GM19438 (cell line): ENCODE measurements around the gene ANKRD65.
"Not testable (repeated sequence)": the region's sequence is repeated elsewhere in the genome, so short reads cannot be mapped to it uniquely, and the experiment has no call there.

Experiments used
- ATAC-seq: cut with Tn5 transposase; IDR thresholded peaks from one replicate; pipeline ENCODE4 v1.9.1; 2021; ENCODE audit warnings: low read depth; ENCODE audit not compliant: unreplicated experiment

ANKRD65 gene

GRCh38 chr1:1431845-1432273 is 10.8 kb upstream of the ANKRD65 start:
- ATAC-seq = no peak

- ATAC-seq = no peak
Observed at GRCh38 chr1:1430992-1431844, 10.1 kb upstream of the ANKRD65 start.

DNA sequence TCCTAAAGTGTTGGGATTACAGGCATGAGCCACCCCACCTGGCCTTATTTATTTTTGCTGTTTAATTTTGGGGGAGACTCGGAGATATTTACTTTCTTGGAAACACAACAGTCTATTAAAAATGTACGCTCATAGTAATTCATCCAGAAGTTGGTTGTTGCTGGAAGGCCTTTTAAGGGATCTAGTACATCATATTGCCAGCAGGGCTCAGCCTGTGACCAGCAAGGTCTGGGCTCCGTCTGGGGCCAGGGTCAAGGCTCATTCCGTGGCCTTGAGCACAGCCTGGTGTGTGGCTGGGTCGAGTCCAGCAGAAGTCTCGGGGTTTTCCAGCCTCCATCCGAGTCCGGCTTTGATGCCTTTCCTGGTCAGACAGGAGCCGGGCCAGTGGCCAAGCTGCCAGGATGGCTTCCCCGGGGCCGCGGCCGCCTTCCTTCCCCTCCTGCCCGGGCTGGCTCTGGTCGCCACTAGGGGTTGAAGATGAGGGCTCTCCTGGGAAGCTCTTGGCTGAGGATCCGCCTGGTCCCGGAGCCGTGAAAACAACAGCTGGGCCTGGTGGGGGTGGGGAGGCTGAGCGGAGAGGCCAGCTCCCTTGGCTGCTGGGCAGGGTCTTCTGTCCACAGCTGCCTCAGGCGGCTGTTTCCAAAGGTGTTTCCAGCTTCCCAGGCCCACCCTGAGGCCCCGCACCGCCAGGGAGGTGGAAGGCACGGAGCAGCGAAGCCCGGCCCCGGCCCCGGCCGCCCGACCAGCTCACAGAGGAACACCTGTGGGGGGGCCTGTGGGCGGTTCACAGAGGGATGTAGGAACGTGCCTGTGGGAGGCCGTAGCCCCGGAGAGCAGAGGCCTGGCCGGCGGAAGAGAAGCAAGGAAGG is 9.3 kb upstream of the ANKRD65 start:
- no peak for ATAC-seq

DNA sequence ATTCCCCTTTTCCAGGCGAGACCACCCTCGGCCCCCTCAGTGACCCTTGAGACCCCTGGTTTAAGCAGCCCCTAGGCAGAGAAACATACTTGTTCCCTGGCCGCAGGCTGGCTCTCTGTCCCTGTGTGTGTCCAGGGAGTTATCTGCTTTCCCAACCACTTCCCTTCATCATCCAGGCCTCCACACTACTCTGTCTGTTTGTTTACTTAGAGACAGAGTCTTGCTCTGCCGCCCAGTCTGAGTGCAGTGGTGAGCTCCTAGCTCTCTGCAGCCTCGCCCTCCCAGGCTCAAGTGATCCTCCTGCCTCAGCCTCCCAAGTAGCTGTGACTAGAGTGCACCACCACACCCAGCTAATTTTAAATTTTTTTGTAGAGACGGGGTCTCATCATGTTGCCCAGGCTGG is 8.6 kb upstream of the ANKRD65 start:
- ATAC-seq = no peak

- ATAC-seq = not testable (repeated sequence)
Observed at GRCh38 chr1:1428967-1429366, 7.9 kb upstream of the ANKRD65 start.

DNA sequence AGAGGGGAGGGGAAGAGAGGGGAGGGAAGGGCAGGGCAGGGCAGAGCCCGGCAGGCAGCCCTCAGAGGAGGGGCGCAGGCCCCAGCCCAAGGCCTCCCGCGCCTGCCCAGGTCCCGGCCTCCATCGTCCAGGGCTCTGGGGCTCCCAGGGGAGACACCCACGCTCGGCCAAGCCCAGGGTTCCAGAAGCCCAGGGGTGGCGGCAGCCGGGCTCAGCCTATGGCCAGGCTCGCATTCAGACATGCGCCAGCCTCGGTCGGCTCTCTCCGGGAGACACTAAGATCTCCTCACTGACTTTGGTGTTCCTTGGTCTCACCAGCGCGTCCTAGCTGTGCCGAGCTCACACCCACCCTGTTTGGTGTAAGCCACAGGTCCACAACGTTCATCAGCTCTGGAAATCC is 7.1 kb upstream of the ANKRD65 start:
- no peak for ATAC-seq

- no peak for ATAC-seq
Observed at GRCh38 chr1:1427820-1428148, 6.7 kb upstream of the ANKRD65 start.

DNA sequence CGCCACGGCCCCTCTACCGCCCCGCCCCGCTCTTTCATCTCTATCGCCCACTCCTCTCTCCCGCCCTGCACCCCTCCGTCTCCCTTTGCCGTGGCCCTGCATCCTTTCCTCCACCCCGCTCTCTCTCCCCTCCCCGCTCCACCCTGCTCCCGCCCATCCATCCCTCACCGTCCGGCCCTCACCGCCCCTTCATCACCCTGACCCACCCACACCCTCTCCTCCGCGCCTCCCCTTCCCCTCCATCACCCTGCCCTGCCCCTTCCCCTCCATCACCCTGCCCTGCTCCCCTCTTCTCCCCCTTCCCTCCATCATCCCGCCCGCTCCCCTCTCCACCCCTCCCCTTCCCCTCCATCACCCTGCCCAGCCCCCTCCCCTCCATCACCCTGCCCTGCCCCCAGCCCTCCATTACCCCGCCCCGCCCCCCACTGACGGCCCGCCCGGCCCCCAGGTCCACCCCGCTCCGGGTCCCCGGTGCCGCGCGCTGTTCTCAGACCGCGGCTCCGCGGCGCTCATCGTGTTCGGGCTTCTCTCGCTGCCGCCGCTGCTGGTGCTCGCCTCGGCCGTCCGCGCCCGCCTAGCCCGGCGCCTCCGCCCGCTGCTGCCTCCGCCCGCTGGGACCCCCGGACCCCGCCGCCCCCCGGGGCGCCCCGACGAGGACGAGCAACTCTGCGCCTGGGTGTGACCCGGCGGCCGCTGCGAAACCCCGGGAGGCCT is 6.2 kb upstream of the ANKRD65 start:
- no peak for ATAC-seq

- no peak for ATAC-seq
Observed at GRCh38 chr1:1426496-1427105, 5.5 kb upstream of the ANKRD65 start.

DNA sequence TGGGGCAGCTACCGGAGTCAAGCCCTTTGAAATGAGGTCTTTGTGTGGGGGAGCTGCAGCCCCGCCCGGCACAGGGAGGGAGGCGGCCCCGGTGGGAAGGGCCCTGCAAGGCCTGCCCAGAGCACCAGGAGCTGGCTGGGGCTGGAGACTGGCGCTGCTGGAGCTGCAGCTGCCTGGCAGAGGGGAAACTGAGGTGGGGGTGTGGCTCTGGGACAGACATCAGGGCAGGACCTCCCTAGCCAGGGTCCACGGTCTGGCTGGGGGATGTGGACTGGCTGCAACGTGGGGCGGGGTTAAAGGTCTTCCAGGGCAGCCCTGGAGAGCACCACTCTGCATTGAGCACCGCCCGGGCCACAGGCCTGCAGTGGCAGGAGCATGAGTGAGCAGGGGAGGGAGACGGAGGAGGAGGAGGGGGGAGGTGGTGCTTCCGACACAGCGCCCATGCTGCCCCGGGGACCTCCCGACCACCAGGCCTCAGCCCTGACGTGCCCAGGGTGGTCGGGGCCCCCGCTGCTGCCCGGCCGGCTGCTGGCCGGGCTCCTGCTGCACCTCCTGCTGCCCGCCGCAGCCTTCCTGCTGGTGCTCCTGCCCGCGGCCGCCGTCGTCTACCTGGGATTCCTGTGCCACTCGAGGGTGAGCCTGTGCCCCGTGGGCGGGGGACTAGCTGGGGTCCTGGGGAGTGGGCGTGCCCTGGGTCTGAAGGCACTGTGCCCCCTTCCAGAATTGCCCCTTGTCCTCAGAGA is 4.8 kb upstream of the ANKRD65 start:
- no peak for ATAC-seq

- ATAC-seq = no peak
Observed at GRCh38 chr1:1425426-1425752, 4.3 kb upstream of the ANKRD65 start.

- no peak for ATAC-seq
Observed at GRCh38 chr1:1424707-1425106, 3.6 kb upstream of the ANKRD65 start.

DNA sequence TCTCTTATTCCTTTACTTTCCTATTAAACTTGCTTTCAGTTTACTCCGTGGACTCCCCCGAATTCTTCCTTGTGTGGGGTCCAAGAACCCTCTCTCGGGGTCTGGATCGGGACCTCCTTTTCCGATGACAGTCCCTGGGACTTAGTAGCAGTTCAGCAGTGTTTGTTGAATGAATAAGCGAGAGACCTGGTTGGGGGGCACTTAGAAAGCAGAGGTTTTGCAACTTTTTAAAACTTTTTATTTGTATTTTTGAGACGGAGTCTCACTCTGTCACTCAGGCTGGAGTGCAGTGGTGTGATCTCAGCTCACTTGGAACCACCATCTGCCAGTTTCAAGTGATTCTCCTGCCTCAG is 2.1 kb upstream of the ANKRD65 start:
- no peak for ATAC-seq

- ATAC-seq = no peak
Observed at GRCh38 chr1:1422465-1423244, 1.6 kb upstream of the ANKRD65 start.

- no peak for ATAC-seq
Observed at GRCh38 chr1:1421907-1422464, 910 bp upstream of the ANKRD65 start.

DNA sequence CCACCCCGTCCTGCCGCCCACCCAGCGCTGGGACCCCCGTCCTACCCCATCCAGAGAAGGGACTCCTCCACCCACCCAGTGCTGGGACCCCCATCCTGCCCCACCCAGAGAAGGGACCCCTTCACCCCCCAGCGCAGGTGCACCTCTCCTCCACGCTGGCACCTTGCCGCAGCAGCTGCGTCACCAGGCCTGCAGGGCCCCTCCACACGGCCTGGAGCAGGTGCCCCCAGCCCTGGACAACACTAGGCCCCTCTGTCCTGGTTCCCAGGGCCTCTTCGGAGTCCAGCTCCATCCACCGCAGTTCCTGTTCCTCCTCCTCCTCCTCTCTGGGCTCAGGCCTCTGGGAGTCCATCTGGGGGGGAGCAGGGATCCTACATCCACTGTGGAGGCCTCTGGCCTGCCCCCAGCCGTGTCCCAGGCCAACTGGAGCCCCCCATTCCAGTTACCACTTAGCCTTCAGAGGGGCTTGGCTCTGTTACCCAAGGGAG is 378 bp downstream of the ANKRD65 start:
- ATAC-seq = no peak

DNA sequence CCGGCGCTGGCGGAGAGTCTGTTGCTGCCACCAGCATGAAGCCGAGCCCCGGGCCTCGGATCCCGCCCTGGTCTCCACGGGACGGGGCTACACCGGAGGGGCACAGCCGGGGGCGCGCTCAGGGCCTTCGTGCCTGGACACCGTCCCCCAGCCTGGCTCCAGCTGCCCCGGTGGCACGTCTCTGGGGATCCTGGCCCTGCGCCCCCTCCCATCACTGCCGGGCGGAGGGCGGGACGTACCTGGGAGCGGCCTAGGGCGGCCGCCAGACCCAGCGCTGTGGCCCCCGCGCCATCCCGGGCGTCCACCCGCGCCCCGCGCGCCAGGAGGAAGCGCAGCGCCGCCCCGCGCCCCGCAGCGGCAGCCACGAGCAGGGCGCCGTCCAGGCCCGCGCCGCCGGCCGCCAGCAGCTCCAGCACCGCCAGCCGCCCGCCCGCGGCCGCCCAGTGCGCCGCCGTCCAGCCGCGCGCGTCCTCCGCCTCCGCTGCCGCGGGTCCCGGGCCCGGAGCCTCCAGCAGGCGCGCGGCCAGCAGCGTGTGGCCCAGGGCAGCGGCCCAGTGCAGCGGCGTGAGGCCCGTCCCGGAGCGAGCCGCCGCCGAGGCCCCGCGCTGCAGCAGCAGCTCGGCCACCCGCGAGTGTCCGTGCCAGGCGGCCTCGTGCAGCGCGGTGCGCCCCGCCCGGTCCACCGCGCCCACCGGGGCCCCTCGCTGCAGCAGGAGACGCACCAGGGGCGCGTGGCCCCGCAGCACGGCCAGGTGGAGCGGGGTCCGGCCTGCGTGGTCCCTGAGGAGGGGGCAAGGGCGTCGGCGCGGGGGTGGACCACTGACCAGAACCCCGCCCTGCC is 1.0 kb downstream of the ANKRD65 start:
- no peak for ATAC-seq

GRCh38 chr1:1419363-1419812 is 1.7 kb downstream of the ANKRD65 start:
- no peak for ATAC-seq
